ENCODE data around the gene ZNF747.

The ZNF747 gene

DNA sequence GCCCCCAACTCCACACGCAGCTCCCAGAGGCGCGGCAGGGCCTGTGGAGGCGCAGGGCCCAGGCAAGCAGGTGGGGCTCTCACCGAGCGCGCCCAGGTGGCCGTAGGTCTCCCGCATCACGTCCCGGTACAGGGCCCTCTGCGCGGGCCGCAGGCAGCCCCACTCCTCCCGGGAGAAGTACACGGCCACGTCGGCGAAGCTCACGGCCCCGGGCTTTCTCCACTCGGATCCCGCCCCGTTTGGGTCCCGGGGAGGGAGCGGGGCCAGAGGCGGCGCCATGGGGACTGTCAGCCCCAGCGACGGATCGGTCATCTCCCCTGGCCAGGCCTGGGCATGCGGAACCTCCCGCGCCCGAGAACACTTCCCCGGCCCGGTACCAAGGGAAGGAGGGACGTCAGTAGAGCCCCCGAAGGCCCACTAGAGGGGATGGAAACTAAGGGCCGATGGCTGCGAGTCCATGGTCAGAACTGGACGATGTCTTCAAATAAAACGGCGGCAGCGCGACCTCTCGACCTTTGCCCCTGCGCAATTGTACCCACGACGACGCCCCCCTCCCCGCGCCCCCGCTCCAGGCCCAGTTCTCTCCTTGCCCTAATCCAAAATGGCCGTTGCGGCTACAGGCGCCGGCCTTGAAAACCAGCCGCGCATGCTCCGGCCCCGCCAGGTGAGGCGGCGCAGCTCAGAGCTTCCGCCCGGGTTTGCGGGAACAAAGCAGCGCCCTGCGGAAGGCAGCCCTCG, at the start of gene ZNF747:
TSS of gene ZNF747 (minus strand) at position 491 of the 738 bp plus-strand sequence. CDS start at position 312, 179 bp downstream.
- peak; percentile 92 for DNase-seq (ENCODE audit: low spot score)

GRCh38 chr16:30582611-30583340, 48.1 kb upstream of the ZNF747 start:
- no peak for DNase-seq (ENCODE audit: low spot score)

DNA sequence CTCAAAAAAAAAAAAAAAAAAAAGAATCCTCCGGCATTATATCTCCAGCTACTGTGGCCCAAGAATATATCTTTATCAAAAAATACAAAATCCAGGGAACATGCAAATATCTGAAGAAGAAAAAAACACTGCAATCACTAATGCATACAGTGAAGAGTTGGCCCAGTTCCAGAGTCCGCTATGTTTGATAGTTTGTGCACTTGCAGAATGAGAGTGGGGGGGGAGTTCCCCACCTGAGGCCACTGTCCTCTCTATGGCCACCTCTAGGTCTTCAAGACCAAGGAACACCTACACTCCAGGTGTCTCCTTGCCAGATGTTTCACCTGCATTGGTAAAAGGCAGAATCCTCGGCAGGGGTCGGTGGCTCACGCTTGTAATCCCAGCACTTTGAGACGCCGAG, 46.8 kb upstream of the ZNF747 start:
- no peak for DNase-seq (ENCODE audit: low spot score)

DNA sequence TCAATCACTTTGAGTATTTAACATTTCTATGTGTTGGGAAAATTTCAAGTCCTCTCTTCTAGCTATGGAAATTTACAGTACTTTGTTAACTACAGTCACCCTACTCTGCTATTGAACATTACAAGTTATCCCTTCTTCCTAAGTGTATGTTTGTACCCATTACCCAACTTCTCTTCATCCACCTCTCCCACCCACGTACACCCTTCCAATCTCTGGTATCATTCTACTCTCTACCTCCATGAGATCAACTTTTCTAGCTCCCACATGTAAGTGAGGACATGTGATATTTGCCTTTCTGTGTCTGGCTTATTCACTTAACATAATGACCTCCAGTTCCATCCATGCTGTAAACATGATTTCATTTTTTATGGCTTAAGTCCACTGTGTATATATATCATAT, 40.0 kb upstream of the ZNF747 start:
- DNase-seq (ENCODE audit: low spot score) = no peak

DNA sequence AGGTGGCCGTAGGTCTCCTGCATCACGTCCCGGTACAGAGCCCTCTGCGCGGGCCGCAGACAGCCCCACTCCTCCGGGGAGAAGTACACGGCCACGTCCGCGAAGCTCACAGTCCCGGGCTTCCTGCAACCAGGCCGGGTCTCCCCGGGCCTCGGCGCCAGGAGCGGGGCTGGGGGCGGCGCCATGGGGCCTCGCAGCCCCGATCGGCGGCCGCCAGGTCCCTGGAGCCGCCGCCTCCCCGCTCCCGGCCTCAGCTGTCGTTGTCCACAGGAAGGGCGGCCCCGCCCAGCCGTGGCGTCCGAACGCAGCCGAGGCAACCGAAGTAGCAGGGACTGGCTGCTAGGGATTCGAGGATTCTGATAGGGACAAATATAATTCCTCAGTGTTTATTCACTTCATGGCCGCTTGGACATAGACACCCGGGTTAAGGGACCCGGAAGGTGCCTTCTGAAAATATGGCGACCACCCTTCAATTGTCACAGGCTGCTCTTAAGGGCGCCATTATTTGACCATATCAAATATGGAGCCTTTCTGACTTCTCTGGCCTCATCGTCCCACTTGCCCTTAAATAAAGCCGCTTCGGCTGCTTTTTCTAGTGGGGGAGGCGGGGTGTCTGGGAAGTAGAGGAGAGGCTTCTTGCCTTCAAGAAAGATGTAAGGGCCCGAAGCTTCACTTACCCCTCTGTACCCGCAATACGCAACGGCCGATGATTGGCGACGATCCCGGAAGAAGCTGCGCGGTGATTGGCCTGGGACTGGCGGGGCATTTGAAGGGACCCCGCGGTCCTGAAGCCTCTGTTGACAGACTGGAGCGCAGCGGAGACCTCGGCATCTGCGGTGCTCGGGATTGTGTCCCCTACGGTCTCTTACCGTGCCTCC, 37.0 kb upstream of the ZNF747 start, which contains the start of gene ZNF688:
TSS of gene ZNF688 (minus strand) at position 270 of the 878 bp plus-strand sequence. CDS start at position 185, 85 bp downstream.
- DNase-seq (ENCODE audit: low spot score) = peak; percentile 95

GRCh38 chr16:30570636-30571444, 36.2 kb upstream of the ZNF747 start:
- DNase-seq (ENCODE audit: low spot score) = peak; percentile 61

DNA sequence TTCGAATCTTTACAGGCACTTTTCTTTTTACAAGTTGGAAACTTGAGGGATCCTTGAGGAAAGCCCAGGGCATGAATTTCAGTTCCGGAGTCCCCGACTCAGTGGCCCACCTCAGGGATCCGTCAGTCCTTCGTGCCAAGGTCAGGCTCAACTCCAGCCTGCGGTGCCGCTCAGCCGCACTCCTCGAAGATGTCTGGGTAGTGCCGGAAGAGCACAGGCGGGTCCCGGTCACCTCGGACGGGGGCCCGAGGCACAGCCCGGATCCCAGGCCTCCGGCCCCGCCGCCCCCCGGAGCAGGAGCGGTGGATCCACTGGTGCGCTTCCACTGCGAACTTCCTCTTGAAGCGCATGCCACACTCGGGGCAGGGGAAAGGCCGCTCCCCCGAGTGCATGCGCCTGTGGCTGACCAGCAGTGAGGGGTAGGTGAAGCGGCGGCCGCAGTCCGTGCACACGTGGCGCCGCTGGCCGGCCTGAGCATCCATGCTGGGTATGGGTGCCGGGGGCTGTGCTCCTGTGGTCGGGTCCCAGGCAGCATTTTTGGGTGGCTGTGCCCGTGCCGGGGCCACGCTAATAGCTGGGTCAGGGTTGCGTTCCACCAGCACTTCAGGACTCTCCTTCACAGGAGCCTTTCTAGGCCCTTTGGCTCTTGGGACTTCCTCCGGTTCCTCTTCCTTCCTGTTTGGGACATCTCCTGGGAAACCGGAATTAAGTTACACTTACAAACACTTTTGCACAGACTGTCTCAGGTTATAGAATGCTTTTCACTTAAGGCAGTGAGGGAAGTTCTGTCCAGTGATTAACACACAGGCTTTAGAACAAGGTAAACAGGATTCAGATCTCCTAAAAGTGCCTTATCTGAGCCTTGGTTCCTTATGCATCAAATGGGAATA, 35.3 kb upstream of the ZNF747 start:
- DNase-seq (ENCODE audit: low spot score) = no peak

DNA sequence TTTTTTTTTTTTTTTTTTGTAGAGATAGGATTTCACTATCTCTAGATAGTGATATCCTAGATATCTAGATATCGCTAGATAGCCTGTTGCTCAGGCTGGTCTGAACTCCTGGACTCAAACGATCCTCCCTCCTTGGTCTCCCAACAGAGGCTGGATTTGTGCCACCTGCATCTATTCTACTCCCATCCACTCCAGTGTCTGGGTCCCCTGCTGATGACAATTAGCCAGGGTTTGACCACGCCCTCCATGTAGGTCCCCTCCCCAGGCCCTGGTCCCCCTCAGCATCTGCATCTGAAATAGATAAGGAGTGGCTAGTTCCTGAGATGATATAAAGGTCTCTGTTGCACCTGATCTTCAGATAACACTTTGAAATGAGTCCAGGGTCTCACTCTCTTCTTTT, 34.6 kb upstream of the ZNF747 start:
- no peak for DNase-seq (ENCODE audit: low spot score)

GRCh38 chr16:30567991-30568638, 33.5 kb upstream of the ZNF747 start:
- no peak for DNase-seq (ENCODE audit: low spot score)

DNA sequence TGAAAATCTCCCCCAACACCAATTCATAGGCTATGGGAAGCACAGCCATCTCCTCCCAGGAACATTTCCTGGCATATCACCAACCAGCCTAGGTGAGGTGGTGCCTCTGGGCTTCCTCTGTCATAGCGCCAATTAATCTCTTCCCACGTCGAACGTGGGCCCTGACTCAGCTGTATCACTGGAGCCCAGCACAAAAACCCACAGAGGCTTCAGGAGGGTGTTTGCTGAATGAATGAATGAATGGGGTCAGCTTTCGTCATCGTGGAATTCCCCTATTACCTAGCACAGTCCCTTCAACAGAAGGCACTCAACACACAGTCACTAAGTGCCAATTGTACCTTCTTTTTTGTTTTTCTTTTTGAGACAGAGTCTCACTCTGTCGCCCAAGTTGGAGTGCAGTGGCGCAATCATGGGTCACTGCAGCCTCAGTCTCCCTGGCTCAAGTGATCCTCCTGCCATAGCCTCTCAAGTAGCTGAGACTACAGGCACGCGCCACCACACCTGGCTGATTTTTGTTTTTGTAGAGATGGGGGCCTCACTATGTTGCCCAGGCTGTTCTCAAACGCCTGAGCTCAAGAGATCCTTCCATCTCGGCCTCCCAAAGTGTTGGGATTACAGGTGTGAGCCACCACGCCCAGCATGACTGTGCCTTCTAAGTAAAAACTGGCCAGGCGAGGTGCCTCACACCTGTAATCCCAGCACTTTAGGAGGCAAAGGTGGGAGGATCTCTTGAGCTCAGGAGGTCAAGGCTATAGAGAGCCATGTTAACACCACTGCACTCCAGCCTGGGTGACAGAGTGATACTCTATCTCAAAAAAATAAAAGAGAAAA, 32.7 kb upstream of the ZNF747 start:
- no peak for DNase-seq (ENCODE audit: low spot score)

DNA sequence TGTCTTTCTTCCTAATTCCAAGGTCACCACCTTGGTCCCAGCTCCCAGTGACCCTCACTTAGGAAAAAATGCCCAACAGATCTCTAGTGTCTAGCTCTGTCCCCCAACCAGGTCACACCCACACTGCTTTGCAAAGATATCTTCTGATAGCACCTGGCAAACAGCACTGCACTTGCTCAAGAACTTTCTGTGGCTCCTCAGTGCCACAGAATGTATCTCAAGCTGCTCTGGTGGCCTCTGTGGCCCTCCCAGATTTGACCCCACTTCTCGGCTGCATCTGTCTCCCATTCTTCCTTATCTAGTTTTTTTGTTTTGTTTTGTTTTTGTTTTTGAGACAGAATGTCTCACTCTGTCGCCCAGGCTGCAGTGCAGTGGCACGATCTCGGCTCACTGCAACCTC, 31.9 kb upstream of the ZNF747 start:
- no peak for DNase-seq (ENCODE audit: low spot score)

DNA sequence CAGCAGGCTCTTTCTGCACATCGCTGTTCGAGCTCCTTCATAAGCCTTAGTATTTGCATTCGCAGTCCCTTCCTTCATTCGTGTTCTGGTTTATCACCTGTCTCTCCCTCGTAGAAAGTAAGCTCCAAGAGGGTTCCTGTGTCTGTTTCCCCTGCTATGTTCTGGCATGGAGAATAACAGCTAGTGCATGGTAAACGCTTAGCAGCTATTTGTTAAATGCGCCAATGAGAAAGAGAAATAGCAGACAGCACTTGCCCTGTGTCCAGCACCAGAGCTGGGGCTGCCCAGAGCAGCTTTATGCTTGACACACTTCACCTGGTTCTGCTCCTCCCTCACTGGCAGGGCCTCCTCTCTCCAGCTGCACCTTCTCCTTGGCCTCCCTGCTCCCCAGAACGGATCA, 31.3 kb upstream of the ZNF747 start:
- DNase-seq (ENCODE audit: low spot score) = no peak

GRCh38 chr16:30565526-30565925, 30.9 kb upstream of the ZNF747 start:
- no peak for DNase-seq (ENCODE audit: low spot score)

- no peak for DNase-seq (ENCODE audit: low spot score)
Measured at GRCh38 chr16:30562021-30562420, 27.4 kb upstream of the ZNF747 start.

- no peak for DNase-seq (ENCODE audit: low spot score)
Measured at GRCh38 chr16:30561089-30561816, 26.6 kb upstream of the ZNF747 start.

DNA sequence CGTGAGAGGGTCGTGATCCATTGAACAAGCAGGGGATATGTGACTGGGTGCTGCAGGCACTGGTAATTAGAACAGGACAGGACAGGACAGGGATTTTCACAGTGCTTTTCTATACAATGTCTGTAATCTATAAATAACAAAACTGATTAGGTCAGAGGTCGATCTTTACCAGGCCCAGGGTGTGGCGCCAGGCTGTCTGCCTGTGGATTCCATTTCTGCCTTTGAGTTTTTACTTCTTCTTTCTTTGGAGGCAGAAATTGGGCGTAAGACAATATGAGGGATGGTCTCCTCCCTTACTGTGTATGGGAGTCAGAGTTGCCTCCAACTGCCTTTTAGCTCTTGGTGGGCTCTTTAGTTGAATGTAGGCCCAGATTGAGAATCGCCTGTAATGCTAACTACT, 25.0 kb upstream of the ZNF747 start:
- no peak for DNase-seq (ENCODE audit: low spot score)

DNA sequence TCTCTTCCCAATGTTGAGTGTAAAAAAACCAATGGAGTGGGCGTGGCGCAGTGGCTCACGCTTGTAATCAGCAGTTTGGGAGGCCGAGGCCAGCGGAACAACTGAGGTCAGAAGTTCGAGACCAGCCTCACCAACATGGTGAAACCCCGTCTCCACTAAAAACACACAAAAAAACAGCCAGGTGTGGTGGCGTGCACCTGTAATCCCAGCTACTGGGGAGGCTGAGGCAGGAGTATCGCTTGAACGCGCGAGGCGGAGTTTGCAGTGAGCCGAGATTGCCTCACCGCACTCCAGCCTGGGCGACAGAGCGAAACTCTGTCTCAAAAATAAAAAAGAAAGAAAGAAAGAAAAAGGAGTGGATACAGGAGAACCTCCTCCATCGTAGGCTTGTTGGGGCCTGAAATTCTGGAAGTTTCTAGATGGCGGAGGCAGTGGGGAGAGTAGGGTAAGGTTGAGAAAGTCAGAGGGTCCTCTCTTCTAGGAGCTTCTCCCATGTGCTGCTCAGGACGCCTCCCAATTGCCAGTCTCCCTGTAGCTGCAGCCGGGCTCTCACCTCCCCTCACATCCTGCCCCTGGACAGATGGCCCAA, 24.2 kb upstream of the ZNF747 start:
- no peak for DNase-seq (ENCODE audit: low spot score)

Data from ecto neural progenitor cell (in vitro differentiated cells).